Right lobe of liver (tissue), 4 donors: ENCODE measurements around the gene AFAP1.

Source experiments
- CTCF ChIP-seq, 4 donors: fragments of 200-600 bp in 3 of 4; fragments of 450-650 bp in 1 of 4; IDR thresholded peaks; one replicate each; pipeline versions ENCODE4 v1.5.1 to v1.8.0; 2016 to 2022; ENCODE audit warnings: antibody characterized with exemption in 4 of 4, mild to moderate bottlenecking in 2 of 4
- POLR2A ChIP-seq: fragments of 450-650 bp; IDR thresholded peaks from one replicate; pipeline ENCODE4 v1.6.1; 2017; ENCODE audit warnings: antibody characterized with exemption, mild to moderate bottlenecking
- donor health status: DM: no; HTN: no; CAD: no.
- donor health status: DM: no; HTN: no; CAD: no.
- donor health status: DM: no; HTN: yes; CAD: no.

- TF ChIP-seq CTCF (IDR thresholded peaks at IDR 0.05) (no peak), POLR2A (no peak)
Measured at GRCh38 chr4:7710126-7710525, 229.5 kb downstream of the AFAP1 start.
